Omental fat pad (tissue), 4 donors: Measurements from ENCODE around the gene ZNF511. TPM values are rescaled to one million over a fixed set of nuclear protein-coding genes. Genes with fewer than 3 reads are reported as not detected.

Source experiments
- ATAC-seq: fragments of 150-250 bp; one replicate; pipeline ENCODE4 v1.9.1; 2016; ENCODE audit warnings: mild to moderate bottlenecking, moderate library complexity; ENCODE audit not compliant: low FRiP score
- DNase-seq: peaks from one replicate; pipeline ENCODE4 v3.0.0-alpha.2; 2019; ENCODE audit warnings: low spot score
- CTCF ChIP-seq, 3 donors: fragments of 450-650 bp; IDR thresholded peaks; one replicate each; pipeline ENCODE4 v1.5.1; 2016 to 2017; ENCODE audit warnings: antibody characterized with exemption in 3 of 3, mild to moderate bottlenecking in 3 of 3, moderate library complexity in 2 of 3
- total RNA-seq, 4 donors: library from RNA; depleted of rRNA; stranded (reverse); fragments of >200 nt; gene quantifications; one replicate each; pipeline ENCODE4 v1.1.0, GENCODE V29; 2016

The ZNF511 gene
- total RNA-seq, 4 donors from 2014 or later, result 19.3 to 40.2 (median 23.3) TPM

GRCh38 chr10:133274751-133275683 is 33.7 kb upstream of the ZNF511 start:
- ATAC-seq, result no peak
- TF ChIP-seq CTCF (IDR thresholded peaks at IDR 0.05), result no peak
- DNase-seq, result no peak

GRCh38 chr10:133275684-133276092 is 33.0 kb upstream of the ZNF511 start:
- no peak for TF ChIP-seq CTCF (IDR thresholded peaks at IDR 0.05)
- DNase-seq, result no peak
- ATAC-seq, result no peak

- no peak for ATAC-seq
- no peak for TF ChIP-seq CTCF (IDR thresholded peaks at IDR 0.05)
Observed at GRCh38 chr10:133276100-133276434, 32.6 kb upstream of the ZNF511 start.

GRCh38 chr10:133276435-133277201 is 32.1 kb upstream of the ZNF511 start, which contains the start of gene ADAM8:
Gene ADAM8, minus strand, starts transcription at chr10:133276868. Its CDS starts 51 bp downstream, at chr10:133276817.
- TF ChIP-seq CTCF (IDR thresholded peaks at IDR 0.05), result no peak
- DNase-seq (no peak), ATAC-seq (no peak)

More at GRCh38 chr10:133276100-133276434, 32.6 kb upstream of the ZNF511 start:
- no peak for DNase-seq

GRCh38 chr10:133277277-133277992 is 31.3 kb upstream of the ZNF511 start:
- no peak for TF ChIP-seq CTCF (IDR thresholded peaks at IDR 0.05)
- DNase-seq, result no peak
- ATAC-seq, result no peak

- ATAC-seq (no peak), DNase-seq (no peak)
- no peak for TF ChIP-seq CTCF (IDR thresholded peaks at IDR 0.05)
Observed at GRCh38 chr10:133277993-133278576, 30.6 kb upstream of the ZNF511 start.
